ENCODE data around the gene ANO6.

The ANO6 gene

DNA sequence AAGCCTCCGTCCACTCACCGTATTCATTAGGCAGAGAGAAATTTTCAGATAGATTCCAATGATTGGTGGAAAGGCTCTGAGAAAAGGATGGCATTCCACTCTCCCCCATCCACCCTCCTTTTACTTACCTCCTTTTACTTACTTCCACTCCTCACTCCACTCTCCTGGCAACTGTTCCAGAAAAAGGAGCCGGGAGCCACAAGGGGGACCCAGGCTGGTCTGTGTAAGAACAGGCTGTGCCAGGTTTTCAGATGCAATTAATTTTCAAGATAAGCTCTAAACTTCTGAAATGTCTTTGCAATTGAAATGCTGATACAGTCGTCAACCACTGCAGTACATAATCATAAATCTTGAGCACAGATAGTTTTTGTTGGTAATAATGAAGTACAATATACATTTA is 248.8 kb downstream of the ANO6 start:
- H3K4me3 ChIP-seq (replicated peaks; ENCODE audit: low read depth, low read length): no peak overlapping the region
- TF ChIP-seq, protein P1, sequence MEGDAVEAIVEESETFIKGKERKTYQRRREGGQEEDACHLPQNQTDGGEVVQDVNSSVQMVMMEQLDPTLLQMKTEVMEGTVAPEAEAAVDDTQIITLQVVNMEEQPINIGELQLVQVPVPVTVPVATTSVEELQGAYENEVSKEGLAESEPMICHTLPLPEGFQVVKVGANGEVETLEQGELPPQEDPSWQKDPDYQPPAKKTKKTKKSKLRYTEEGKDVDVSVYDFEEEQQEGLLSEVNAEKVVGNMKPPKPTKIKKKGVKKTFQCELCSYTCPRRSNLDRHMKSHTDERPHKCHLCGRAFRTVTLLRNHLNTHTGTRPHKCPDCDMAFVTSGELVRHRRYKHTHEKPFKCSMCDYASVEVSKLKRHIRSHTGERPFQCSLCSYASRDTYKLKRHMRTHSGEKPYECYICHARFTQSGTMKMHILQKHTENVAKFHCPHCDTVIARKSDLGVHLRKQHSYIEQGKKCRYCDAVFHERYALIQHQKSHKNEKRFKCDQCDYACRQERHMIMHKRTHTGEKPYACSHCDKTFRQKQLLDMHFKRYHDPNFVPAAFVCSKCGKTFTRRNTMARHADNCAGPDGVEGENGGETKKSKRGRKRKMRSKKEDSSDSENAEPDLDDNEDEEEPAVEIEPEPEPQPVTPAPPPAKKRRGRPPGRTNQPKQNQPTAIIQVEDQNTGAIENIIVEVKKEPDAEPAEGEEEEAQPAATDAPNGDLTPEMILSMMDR (IDR thresholded peaks at IDR 0.05; ENCODE audit: low read depth, low read length, missing control alignments): no peak
- no peak for DNase-seq (ENCODE audit: extremely low read depth, low read depth)

DNA sequence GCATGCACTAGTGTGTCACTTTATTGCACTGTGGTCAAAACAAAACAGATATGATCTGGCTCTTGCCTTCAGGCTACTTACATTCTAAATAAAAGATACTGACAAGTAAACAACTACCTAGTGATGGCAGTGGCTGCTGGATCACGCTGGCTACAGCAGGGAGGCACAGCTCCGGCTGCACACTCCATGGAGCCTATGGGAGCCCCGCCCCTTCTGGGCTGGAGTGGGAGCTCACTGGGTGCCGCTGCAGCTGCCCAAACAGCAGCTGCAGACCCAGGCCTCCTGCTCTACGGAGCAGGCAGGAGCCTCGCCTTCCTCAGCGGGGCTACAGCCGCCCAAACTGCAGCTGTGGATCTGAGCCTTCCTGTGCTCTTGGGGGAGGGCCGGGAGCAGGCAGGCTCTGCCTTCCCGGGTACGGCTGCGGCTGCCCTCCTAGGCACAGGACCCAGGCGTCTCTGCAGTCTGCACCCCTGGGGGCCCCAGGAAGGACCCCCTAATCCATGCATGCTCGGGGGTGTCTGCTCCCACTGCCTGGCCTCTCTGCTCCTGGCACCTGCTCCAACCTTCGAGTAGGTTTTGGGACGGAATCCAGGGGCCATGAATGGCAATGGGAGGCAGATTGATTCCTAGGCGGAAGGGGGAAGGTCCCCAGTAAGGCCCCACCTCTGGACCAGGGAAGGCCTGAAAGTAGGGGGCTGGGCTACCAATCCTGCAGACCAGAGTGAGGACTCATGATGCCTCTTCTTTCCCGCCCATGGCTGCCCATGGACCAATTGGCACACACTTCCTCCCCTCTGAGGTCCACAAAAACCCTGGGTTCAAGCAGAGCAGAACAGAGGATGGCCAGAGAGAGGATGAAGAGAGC is 253.1 kb downstream of the ANO6 start:
- TF ChIP-seq, protein P1 (IDR thresholded peaks at IDR 0.05; ENCODE audit: low read depth, low read length, missing control alignments): no peak
- no peak for DNase-seq (ENCODE audit: extremely low read depth, low read depth)
- H3K4me3 ChIP-seq (replicated peaks; ENCODE audit: low read depth, low read length): no peak overlapping the region

- TF ChIP-seq, protein P1 (IDR thresholded peaks at IDR 0.05; ENCODE audit: low read depth, low read length, missing control alignments): no peak
- no peak overlapping the region for H3K4me3 ChIP-seq (replicated peaks; ENCODE audit: low read depth, low read length)
- no peak for DNase-seq (ENCODE audit: extremely low read depth, low read depth)
Observed at GRCh38 chr12:45469902-45470301, 254.0 kb downstream of the ANO6 start.

- no peak for DNase-seq (ENCODE audit: extremely low read depth, low read depth)
- H3K4me3 ChIP-seq (replicated peaks; ENCODE audit: low read depth, low read length): no peak overlapping the region
- TF ChIP-seq, protein P1 (IDR thresholded peaks at IDR 0.05; ENCODE audit: low read depth, low read length, missing control alignments): no peak
Observed at GRCh38 chr12:45473636-45474035, 257.7 kb downstream of the ANO6 start.

DNA sequence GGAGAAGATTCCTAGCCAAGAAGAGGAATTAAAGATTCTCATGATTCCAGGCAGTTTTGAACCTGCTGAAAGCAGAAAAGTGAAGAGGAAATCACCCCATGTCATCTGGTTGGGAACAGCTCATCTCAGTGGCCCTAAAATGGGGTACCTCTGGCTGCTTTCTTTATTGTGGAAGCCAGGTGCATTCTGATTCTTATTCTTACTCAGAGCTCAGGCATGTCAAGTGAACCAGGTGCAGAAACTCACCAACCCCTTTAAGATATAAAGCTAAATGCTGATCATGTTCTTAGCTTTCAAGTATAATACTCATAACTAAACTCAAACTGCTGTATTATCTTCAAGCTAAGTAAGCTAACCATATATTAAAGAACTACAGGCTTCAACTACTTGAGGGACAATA is 259.7 kb downstream of the ANO6 start:
- H3K4me3 ChIP-seq (replicated peaks; ENCODE audit: low read depth, low read length): no peak overlapping the region
- DNase-seq (ENCODE audit: extremely low read depth, low read depth): no peak
- TF ChIP-seq, protein P1 (IDR thresholded peaks at IDR 0.05; ENCODE audit: low read depth, low read length, missing control alignments): no peak

GRCh38 chr12:45477526-45477925 is 261.6 kb downstream of the ANO6 start:
- TF ChIP-seq, protein P1 (IDR thresholded peaks at IDR 0.05; ENCODE audit: low read depth, low read length, missing control alignments): no peak

More at GRCh38 chr12:45477526-45477925, 261.6 kb downstream of the ANO6 start:
- DNase-seq (ENCODE audit: extremely low read depth, low read depth): no peak
- H3K4me3 ChIP-seq (replicated peaks; ENCODE audit: low read depth, low read length): no peak overlapping the region
